Suppressor macrophage treated with lipopolysaccharide for 1 hour (primary cell): ENCODE data around the gene MRPL51.
A peak's percentile ranks its signal among the peaks of the same experiment; 100 is the strongest.

Experiments used
- DNase-seq, 3 donors: peaks; one replicate each; pipeline ENCODE4 v3.0.0-alpha.2; 2020 to 2022

MRPL51 gene

DNA sequence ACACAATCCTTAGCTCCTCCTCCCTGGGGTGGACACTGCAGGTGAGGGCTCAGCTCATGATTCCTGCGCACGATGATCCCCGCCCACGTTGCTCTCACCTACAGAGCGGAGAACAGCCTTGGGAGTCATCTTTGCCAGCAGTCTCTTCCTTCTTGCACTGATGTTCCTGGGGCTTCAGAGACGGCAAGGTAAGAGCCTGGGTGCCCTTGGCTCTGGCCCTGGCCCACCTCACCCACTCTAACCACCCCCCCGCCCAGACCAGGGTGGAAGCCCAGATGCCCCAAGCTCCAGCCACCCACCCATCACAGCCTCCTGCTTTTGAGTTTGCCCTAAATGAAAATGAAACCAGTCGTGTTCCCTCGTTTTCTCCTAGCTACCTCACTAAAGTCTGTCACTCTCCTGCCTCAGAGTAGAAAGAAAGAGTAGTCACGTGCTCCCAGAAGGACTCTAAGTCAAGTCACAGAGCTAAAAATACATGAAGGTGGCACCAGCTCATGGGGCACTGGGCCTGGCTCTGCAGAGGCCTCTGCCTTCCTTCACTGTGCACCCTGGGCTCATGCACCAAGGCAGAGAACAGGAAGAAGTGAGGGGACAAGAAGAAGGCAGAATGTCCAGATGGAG, 32.2 kb downstream of the MRPL51 start:
- DNase-seq = peak in 2 of 3 donors; percentile 28 to 55

DNA sequence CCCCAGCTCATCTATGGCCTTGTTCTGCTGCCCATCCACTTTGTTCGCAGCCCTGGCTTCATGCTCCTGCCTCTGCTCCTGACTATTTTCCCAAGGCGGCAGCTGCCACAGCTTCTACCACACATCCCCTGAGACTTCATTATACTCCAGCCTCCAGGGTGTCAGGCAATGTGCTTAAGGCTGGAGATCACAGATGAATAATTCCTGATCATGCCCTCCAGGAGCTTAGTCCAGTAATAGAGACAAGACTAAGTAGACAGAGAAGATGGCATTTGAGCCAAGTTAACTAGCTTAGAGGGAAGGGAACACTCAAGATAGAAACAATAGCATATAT, 34.1 kb downstream of the MRPL51 start:
- no peak for DNase-seq

DNA sequence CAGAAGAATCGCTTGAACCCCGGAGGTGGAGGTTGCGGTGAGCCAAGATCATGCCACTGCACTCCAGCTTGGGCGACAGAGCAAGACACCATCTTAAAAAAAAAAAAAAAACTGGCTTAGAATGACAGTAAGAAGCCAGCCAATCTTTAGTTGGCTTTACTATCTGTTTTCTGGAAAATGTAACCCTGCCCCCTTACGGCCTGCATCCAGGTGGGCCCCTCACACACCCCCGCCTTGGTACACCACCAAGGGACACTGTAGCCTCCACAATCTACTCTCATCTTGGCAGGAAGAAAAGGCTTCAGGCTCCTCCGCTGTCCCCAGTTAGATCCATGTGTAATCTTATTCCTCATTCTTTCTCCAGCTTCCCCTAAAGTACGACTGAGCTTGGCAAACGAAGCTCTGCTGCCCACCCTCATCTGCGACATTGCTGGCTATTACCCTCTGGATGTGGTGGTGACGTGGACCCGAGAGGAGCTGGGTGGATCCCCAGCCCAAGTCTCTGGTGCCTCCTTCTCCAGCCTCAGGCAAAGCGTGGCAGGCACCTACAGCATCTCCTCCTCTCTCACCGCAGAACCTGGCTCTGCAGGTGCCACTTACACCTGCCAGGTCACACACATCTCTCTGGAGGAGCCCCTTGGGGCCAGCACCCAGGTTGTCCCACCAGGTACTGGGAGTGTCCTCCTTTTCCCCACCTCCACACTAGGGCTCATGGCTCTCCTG, 34.6 kb downstream of the MRPL51 start:
- no peak for DNase-seq

DNA sequence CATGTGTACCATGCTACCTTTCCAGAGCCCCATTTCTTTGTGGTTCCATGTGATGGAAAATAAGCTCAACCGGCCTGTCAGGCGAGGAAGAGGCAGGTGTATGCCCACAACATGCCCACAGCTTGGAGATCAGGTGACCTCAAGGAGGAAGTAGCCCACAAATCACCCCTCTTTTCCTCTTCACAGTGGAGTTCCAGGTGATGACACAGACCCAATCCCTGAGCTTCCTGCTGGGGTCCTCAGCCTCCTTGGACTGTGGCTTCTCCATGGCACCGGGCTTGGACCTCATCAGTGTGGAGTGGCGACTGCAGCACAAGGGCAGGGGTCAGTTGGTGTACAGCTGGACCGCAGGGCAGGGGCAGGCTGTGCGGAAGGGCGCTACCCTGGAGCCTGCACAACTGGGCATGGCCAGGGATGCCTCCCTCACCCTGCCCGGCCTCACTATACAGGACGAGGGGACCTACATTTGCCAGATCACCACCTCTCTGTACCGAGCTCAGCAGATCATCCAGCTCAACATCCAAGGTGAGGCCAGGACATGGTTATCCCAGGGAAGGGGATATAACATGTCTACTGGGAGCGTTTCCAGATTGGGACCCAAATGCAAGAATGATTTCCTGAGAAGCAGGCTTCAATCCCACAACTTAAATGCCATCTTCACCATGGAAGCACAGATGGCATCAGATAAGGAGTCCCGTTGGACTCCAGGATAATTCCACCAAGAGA, 35.7 kb downstream of the MRPL51 start:
- no peak for DNase-seq

DNA sequence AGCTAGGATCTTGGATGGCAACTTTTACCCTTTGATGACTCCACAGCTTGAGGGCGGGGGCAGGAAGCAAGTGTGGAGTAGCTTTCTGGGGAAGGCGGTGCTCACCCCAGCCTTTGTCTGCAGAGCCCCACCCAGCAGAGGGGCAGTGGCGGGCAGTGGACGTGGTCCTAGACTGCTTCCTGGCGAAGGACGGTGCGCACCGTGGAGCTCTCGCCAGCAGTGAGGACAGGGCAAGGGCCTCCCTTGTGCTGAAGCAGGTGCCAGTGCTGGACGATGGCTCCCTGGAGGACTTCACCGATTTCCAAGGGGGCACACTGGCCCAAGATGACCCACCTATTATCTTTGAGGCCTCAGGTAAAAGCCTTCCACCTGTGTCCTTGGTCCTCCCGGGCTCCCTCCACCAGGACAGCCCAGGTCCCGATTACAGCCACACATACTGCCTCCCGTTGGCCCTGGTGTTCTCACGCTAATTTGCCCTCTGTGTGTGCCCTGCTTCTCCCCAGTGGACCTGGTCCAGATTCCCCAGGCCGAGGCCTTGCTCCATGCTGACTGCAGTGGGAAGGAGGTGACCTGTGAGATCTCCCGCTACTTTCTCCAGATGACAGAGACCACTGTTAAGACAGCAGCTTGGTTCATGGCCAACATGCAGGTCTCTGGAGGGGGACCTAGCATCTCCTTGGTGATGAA, 40.0 kb downstream of the MRPL51 start:
- peak; percentile 56 to 76 (median 58) for DNase-seq

DNA sequence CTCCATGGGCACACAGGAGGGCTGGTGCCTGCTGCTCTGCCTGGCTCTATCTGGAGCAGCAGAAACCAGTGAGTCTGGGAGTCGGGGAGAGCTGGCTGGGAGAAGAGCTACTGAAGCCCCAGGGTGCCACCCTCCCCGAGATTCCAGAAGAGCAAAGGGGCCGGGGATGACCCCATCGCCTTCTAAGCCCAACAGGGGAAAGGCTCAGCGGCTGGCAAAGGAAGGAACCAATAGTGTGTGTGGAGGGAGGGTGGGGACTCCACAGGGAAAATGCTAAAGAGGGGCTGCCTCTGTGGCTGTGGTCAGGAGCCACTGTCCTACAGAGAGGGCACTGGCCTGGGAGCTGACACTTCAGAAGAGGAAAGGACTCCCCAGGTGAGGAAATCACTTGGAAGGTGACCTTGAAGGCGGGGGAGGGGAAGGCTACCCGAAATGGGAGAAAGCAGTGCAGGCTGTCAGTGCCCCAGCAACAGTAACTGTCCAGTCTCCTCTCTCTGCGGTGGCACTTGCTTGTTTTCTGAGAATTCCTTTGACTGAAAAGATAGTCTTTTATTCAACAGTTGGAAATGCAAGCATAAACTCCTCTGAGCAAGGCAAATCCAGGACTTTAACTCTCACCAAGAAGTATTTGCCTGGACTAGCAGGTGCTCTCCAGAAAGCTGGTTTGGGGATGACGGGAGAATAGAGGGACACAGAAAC, 40.7 kb downstream of the MRPL51 start:
- DNase-seq = peak; percentile 24 to 57 (median 41)

DNA sequence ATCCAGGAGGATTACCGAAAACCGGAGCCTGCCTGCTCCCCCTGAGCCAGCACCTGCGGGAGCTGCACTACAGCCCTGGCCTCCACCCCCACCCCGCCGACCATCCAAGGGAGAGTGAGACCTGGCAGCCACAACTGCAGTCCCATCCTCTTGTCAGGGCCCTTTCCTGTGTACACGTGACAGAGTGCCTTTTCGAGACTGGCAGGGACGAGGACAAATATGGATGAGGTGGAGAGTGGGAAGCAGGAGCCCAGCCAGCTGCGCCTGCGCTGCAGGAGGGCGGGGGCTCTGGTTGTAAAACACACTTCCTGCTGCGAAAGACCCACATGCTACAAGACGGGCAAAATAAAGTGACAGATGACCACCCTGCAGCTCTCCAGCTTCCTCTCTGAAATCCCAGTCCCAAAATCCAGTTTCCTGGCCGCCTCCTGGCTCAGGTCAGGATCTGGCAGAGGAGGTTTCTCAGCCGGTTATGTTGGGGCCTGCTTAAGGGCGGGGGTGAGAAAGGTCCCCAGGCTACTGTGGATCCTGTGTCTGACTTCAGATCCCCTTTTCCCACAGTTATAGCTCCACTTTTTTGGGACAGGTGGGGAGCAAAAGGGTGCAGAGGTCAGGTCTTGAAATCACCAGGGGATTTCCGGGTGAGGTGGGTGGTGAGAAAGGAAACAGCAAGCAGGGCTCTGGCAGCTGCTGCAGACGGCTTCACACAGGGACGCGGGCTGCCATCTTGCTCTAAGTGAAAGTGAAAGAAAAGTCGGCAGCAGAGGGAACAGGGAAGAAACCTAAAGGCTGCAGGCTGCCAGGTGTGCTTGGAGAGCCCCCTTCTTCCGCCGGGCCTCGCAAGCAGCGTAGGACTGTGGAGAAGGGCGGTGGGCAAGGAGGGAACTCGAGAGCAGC, 41.5 kb downstream of the MRPL51 start, which contains the start of gene TAPBPL:
Gene TAPBPL, plus strand, starts transcription at position 695 of the 897 bp plus-strand sequence. CDS start 207 bp downstream, outside the sequence.
- peak; percentile 90 to 93 (median 92) for DNase-seq

DNA sequence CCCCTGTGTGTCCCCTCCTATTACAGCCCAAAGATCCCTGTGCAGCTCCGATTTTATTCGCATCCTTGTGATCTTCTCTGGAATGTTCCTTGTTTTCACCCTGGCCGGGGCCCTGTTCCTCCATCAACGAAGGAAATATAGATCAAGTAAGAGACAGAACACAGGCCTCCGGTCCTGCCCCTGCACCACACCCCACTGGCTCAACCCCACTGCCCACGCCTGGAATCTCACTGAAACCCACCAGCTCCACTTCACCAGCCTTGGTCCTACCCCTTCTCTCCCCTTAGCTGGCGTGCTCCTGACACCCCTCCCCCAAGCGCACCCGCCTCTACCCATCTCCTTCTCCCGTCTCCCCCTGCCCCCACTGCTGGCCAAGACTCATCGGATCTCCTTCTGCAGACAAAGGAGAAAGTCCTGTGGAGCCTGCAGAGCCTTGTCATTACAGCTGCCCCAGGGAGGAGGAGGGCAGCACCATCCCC, 42.2 kb downstream of the MRPL51 start:
- DNase-seq = no peak

DNA sequence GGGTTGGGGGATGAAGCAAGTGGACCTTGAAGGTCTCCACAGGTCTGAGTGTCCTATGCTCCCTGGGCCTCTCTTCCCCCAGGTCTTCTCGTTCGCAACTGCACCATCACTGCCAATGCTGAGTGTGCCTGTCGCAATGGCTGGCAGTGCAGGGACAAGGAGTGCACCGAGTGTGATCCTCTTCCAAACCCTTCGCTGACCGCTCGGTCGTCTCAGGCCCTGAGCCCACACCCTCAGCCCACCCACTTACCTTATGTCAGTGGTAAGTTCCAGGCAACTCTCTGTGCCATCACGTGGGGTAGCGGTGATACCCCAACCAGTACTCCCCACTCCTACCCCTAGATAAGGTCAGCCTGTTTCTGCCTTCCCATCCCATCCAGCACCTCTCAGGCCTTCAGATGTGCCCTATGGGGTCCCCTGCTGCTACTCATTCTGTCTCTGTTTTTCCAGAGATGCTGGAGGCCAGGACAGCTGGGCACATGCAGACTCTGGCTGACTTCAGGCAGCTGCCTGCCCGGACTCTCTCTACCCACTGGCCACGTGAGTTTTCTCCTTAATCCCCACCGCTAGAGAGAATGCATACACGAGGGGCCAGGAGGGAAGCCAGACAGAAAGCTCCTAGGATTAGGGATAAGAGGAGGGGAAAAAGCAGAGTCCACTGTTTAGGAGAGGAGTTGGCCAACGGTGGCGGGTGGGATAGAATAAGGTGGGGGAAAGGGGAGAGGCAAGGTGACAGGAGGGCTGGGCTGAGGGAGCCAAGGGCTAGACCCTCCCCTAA, 42.8 kb downstream of the MRPL51 start:
- DNase-seq = no peak

DNA sequence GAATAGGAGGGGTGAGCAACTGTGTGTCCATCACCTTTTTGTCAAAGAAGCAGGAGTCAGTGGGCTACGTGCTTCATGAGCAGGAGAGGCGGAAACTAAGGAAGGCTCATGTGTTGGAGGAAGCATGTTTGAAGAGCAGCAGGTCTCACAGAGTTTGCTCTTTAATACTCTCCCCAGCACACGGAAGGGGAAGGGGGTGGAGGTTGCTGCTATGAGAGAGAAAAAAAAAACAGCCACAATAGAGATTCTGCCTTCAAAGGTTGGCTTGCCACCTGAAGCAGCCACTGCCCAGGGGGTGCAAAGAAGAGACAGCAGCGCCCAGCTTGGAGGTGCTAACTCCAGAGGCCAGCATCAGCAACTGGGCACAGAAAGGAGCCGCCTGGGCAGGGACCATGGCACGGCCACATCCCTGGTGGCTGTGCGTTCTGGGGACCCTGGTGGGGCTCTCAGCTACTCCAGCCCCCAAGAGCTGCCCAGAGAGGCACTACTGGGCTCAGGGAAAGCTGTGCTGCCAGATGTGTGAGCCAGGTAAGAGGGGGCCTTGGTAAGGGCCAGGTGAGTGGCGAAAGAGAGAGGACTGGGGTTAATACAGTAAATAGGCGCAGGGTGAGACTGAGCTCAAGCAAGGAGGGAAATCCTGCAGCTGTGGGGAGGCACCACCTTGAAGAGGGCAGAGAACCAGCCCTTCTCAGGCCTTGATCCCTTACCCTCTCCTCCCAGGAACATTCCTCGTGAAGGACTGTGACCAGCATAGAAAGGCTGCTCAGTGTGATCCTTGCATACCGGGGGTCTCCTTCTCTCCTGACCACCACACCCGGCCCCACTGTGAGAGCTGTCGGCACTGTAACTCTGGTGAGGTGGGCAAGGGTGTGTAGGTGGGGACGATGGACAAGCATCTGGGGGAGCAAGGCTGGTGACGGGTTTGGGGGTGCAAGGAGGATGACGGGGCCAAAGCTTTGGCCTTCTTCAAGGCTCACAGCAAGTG, 48.1 kb downstream of the MRPL51 start, which contains the start of gene CD27:
Gene CD27, plus strand, starts transcription at position 252 of the 985 bp plus-strand sequence. Its CDS starts 141 bp downstream, at position 393.
- DNase-seq = no peak

DNA sequence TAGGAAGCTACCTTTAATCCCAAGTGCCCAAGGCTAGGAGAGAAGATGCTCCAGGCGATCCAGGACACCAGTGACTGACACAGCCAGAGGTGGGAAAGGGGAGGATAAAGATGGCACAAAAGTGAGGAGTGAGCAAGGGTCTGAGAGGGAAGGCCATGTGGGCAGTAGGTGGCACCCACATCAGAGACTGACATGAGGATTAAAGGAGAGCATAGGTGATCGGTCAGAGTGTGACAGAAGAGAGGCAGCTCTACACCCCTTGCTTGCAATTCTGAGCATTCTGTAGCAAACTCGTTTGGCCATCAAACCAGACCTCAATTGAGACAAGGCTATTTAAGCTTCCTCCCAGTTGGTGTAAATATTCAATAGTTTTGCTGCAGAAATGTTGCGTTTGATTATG, 49.0 kb downstream of the MRPL51 start:
- no peak for DNase-seq

DNA sequence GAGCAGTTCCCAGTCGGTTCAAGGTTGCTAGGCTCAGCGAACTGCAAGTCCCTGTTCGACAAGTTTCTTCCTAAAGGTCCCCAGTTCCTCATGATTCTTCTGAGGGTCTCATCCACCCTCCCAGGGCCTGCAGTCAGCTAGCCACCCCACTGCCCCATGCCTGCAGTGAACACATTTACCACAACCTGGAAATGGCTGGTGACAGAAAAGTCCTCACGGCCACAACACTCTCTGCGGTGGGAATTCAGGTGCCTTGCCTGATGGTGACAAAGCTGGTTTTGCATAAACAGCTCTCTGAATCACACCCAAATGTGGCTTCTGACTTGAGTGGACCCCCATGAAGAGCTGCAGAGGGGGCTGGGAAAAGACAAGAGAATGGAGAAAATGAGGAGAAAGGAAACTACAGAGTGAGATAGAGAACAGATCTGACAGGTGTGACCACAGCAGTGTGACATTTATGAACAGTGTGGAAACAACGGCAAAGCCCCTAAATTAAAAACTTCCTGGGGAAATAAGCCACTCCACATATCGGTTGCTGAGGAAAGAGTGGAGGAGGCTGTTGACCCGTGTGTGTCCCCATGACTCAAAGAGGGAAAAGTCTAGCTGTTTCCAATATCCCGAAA, 49.6 kb downstream of the MRPL51 start:
- no peak for DNase-seq

DNA sequence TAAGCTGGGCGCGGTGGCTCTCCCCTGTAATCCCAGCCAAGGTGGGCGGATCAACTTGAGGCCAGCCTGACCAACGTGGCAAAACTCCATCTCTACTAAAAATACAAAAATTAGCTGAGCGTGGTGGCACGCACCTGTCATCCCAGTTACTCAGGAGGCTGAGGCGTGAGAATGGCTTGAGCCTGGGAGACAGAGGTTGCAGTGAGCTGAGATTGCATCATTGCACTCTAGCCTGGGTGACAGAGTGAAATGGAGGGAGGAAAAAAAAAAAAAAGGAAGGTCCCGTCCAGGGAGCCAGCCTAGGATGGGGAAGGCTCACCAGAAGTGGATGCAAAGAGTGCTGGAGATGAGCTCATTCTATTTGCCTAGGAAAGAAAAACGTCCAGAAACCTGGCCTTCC, 50.2 kb downstream of the MRPL51 start:
- DNase-seq = peak; percentile 27 to 55 (median 47)
